ENCODE results near the gene LYRM4.

LYRM4 gene

GRCh38 chr6:5280920-5281319, 20.2 kb upstream of the LYRM4 start:
- no peak for DNase-seq (ENCODE audit: low read depth in 3 of 3)

GRCh38 chr6:5279891-5280338, 19.2 kb upstream of the LYRM4 start:
- no peak for DNase-seq (ENCODE audit: low read depth in 3 of 3)

- no peak for DNase-seq (ENCODE audit: low read depth in 3 of 3)
Observed at GRCh38 chr6:5278565-5279120, 17.9 kb upstream of the LYRM4 start.

- no peak for DNase-seq (ENCODE audit: low read depth in 3 of 3)
Observed at GRCh38 chr6:5278047-5278446, 17.3 kb upstream of the LYRM4 start.

GRCh38 chr6:5277589-5277988, 16.8 kb upstream of the LYRM4 start:
- DNase-seq (ENCODE audit: low read depth in 3 of 3), result no peak

- no peak for DNase-seq (ENCODE audit: low read depth in 3 of 3)
Observed at GRCh38 chr6:5276581-5276980, 15.8 kb upstream of the LYRM4 start.

- no peak for DNase-seq (ENCODE audit: low read depth in 3 of 3)
Observed at GRCh38 chr6:5275497-5275896, 14.7 kb upstream of the LYRM4 start.

- no peak for DNase-seq (ENCODE audit: low read depth in 3 of 3)
Observed at GRCh38 chr6:5274231-5274630, 13.5 kb upstream of the LYRM4 start.

- no peak for DNase-seq (ENCODE audit: low read depth in 3 of 3)
Observed at GRCh38 chr6:5271926-5272325, 11.2 kb upstream of the LYRM4 start.

- DNase-seq (ENCODE audit: low read depth in 3 of 3), result no peak
Observed at GRCh38 chr6:5270093-5270680, 9.4 kb upstream of the LYRM4 start.

GRCh38 chr6:5266423-5266822, 5.7 kb upstream of the LYRM4 start:
- no peak for DNase-seq (ENCODE audit: low read depth in 3 of 3)

- no peak for DNase-seq (ENCODE audit: low read depth in 3 of 3)
Observed at GRCh38 chr6:5261545-5262109, 877 bp upstream of the LYRM4 start.

GRCh38 chr6:5260111-5260620, 584 bp downstream of the LYRM4 start:
- peak; percentile 57 to 64 (median 63) for DNase-seq (ENCODE audit: low read depth in 3 of 3)

- DNase-seq (ENCODE audit: low read depth in 3 of 3), result no peak
Observed at GRCh38 chr6:5259428-5259827, 1.3 kb downstream of the LYRM4 start.

GRCh38 chr6:5257400-5257799, 3.4 kb downstream of the LYRM4 start:
- no peak for DNase-seq (ENCODE audit: low read depth in 3 of 3)

GRCh38 chr6:5256952-5257351, 3.8 kb downstream of the LYRM4 start:
- no peak for DNase-seq (ENCODE audit: low read depth in 3 of 3)

GRCh38 chr6:5250911-5251310, 9.8 kb downstream of the LYRM4 start:
- no peak for DNase-seq (ENCODE audit: low read depth in 3 of 3)

- DNase-seq (ENCODE audit: low read depth in 3 of 3), result no peak
Observed at GRCh38 chr6:5250451-5250850, 10.3 kb downstream of the LYRM4 start.

- DNase-seq (ENCODE audit: low read depth in 3 of 3), result no peak
Observed at GRCh38 chr6:5249451-5250122, 11.2 kb downstream of the LYRM4 start.

GRCh38 chr6:5248302-5249098, 12.2 kb downstream of the LYRM4 start:
- DNase-seq (ENCODE audit: low read depth in 3 of 3), result no peak

- DNase-seq (ENCODE audit: low read depth in 3 of 3), result no peak
Observed at GRCh38 chr6:5247201-5247600, 13.5 kb downstream of the LYRM4 start.

Measured in stimulated activated CD4-positive, alpha-beta T cell treated with anti-CD3 and anti-CD28 coated beads, TNF-alpha, amount 100 ng/mL, for 4 hours (primary cell).